ENCODE measurements around the gene KLHL3.

The KLHL3 gene

DNA sequence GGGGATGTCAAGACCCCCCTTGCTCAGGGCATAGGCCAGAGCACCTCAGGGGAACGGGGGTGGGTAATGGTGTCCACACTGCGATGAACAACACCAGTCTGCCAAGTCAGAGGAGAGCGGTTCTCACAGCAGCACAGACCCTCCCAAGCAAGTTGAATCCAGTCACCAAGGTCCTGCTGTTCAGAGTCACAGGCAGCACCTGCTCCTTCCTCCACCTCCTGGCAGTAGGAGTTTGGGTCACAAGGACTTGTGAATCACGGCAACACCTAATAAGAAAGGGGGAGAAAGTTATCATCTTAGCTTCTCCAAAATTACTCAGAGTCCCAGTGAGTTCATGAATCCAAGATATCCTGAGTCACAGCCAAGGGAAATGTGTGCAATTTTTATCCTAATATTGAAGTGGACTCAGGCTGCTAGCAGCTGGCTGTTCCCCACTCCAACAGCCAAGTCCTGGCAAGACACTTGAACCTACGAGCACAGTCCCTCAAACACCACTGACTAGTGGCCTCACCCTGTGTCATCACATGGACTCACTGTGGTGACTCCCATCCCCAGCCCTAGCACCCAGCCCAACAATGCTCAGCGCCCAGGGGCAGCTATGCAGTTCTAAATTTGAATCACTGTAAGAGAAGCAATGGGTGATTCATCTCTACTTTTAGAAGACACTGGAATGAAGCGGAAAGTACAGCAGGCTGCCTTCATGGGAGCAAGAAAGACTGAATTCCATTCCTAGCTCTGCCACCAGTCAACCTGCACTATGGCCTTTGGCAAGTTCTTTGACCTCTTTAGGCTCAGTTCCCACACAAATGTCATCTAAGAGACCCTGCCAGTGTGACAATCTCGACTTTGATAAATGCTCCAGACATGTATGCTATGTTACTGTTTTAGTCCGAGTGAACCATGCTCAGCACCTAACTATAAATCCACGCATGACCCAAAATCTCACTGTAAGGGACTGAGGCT lies 113.7 kb downstream of the KLHL3 start:
- Histone ChIP-seq H3K9me2 (replicated peaks; ENCODE audit: insufficient read depth, low read length) (no peaks in the 10 kb centered on the region), H3K9me3 (ENCODE audit: insufficient read depth, low read length) (no peaks in the 10 kb centered on the region), H3K27me3 (ENCODE audit: low read length) (no peaks in the 10 kb centered on the region), H3K27ac (ENCODE audit: low read depth, low read length) (no peak overlapping the region), H2AFZ (ENCODE audit: low read depth, low read length, severe bottlenecking) (no peak overlapping the region), H3K4me2 (ENCODE audit: low read depth, low read length, poor library complexity, severe bottlenecking) (no peak overlapping the region), H3F3A (ENCODE audit: insufficient read depth) (no peaks in the 10 kb centered on the region), H3K36me3 (ENCODE audit: low read length) (no peaks in the 10 kb centered on the region), H3K79me2 (ENCODE audit: insufficient read depth, low read length) (no peaks in the 10 kb centered on the region), H3K9ac (ENCODE audit: low read length) (no peak overlapping the region), H4K20me1 (ENCODE audit: low read depth, low read length) (no peaks in the 10 kb centered on the region), H3K4me3 (ENCODE audit: insufficient read depth, low read length, poor library complexity, severe bottlenecking) (no peak overlapping the region)
- TF ChIP-seq EZH2phosphoT487 (conservative IDR thresholded peaks at IDR 0.05; ENCODE audit: low read length) (no peak), CTCF (IDR thresholded peaks at IDR 0.05; ENCODE audit: insufficient read depth, low read length, poor library complexity, severe bottlenecking) (no peak)

DNA sequence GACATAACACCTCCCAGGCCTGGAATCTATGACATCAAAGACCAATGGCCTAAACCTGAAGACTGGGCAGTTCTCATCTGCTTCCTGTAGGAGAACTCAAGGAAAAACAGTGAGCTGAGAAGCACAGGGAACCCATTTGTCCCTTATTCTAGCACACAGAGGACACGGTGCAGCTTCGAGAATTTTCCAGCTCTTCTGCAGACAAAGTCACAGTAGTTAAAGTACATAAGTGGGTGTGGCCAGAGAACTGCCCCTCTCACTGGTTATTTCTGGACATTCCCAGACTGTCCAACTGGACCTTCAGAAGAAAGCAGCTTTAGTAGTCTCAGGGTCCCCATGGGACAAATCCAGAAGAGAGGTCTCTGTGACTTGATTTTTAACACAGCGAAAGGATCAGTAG lies 114.6 kb downstream of the KLHL3 start:
- no peak overlapping the region for H3K27ac ChIP-seq (ENCODE audit: low read depth, low read length)

DNA sequence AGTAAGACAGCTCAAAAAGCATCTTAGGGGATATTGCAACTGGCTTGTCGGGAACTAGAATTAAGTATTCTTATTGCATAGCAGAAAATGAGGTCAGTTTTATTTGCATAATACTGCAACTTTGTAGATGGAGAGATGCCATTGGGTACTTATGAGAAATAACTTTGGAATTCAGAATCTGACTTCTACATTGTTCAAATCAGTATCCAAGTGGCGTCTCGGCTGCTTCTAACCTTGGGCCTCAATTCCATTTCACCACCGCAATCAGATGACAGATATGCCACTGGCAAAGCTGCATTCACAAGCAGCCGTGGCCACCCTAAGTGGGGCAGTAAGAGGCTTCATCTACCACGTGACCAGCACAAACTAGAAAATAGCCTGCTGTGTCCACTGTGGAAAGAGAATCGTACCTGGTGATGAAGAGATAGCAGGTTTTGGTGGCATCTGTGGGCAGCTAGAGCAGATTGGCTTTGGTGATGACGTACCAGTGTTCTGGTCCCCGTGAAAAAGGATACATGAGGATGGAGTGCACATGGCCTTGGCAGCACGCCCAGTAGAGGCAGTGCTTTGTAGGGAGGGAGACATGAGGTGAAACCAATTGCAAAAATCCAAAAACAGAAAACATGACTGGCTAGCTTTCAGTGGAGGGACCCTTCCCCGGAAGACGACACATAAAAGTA lies 116.6 kb downstream of the KLHL3 start:
- Histone ChIP-seq H3K27ac (ENCODE audit: low read depth, low read length) (no peak overlapping the region), H3K27me3 (ENCODE audit: low read length) (no peaks in the 10 kb centered on the region)

More for the DNA sequence above, 114.6 kb downstream of the KLHL3 start:
- Histone ChIP-seq H3K36me3 (ENCODE audit: low read length) (no peaks in the 10 kb centered on the region), H3F3A (ENCODE audit: insufficient read depth) (no peaks in the 10 kb centered on the region), H3K9me2 (replicated peaks; ENCODE audit: insufficient read depth, low read length) (no peaks in the 10 kb centered on the region), H3K4me2 (ENCODE audit: low read depth, low read length, poor library complexity, severe bottlenecking) (no peak overlapping the region), H3K79me2 (ENCODE audit: insufficient read depth, low read length) (no peaks in the 10 kb centered on the region), H3K4me3 (ENCODE audit: insufficient read depth, low read length, poor library complexity, severe bottlenecking) (no peak overlapping the region), H4K20me1 (ENCODE audit: low read depth, low read length) (no peaks in the 10 kb centered on the region), H3K27me3 (ENCODE audit: low read length) (no peaks in the 10 kb centered on the region), H3K9me3 (ENCODE audit: insufficient read depth, low read length) (no peaks in the 10 kb centered on the region), H2AFZ (ENCODE audit: low read depth, low read length, severe bottlenecking) (no peak overlapping the region), H3K9ac (ENCODE audit: low read length) (no peak overlapping the region)
- TF ChIP-seq EZH2phosphoT487 (conservative IDR thresholded peaks at IDR 0.05; ENCODE audit: low read length) (no peak), CTCF (IDR thresholded peaks at IDR 0.05; ENCODE audit: insufficient read depth, low read length, poor library complexity, severe bottlenecking) (no peak)

More for the DNA sequence above, 116.6 kb downstream of the KLHL3 start:
- Histone ChIP-seq H3K36me3 (ENCODE audit: low read length) (no peaks in the 10 kb centered on the region), H2AFZ (ENCODE audit: low read depth, low read length, severe bottlenecking) (no peak overlapping the region), H4K20me1 (ENCODE audit: low read depth, low read length) (no peaks in the 10 kb centered on the region), H3K9me3 (ENCODE audit: insufficient read depth, low read length) (no peaks in the 10 kb centered on the region), H3K9me2 (replicated peaks; ENCODE audit: insufficient read depth, low read length) (no peaks in the 10 kb centered on the region), H3K9ac (ENCODE audit: low read length) (no peak overlapping the region), H3K4me3 (ENCODE audit: insufficient read depth, low read length, poor library complexity, severe bottlenecking) (no peak overlapping the region), H3K79me2 (ENCODE audit: insufficient read depth, low read length) (no peaks in the 10 kb centered on the region), H3K4me2 (ENCODE audit: low read depth, low read length, poor library complexity, severe bottlenecking) (no peak overlapping the region), H3F3A (ENCODE audit: insufficient read depth) (no peaks in the 10 kb centered on the region)
- TF ChIP-seq CTCF (IDR thresholded peaks at IDR 0.05; ENCODE audit: insufficient read depth, low read length, poor library complexity, severe bottlenecking) (no peak), EZH2phosphoT487 (conservative IDR thresholded peaks at IDR 0.05; ENCODE audit: low read length) (no peak)
